Mesothelial cell of epicardium (in vitro differentiated cells): ENCODE measurements around the gene MBD3L5. TPM values are rescaled to one million over a fixed set of nuclear protein-coding genes. Genes with fewer than 3 reads are reported as not detected.
"Not testable (repeated sequence)": the region's sequence is repeated elsewhere in the genome, so short reads cannot be mapped to it uniquely, and the experiment has no call there.

Experiments
- DNase-seq, 2 experiments: peaks; one replicate each; pipeline ENCODE4 v3.0.0; 2021; ENCODE audit warnings: low spot score in 2 of 2; ENCODE audit not compliant: unreplicated experiment in 2 of 2
- H3K27ac Mint-ChIP-seq: 2 replicates; pipeline ENCODE4 v1.8.0; 2021; ENCODE audit warnings: mixed read lengths
- H3K27me3 Mint-ChIP-seq: 2 replicates; pipeline ENCODE4 v1.8.0; 2021; ENCODE audit warnings: low read depth, mixed read lengths
- H3K36me3 Mint-ChIP-seq: 2 replicates; pipeline ENCODE4 v1.8.0; 2021; ENCODE audit warnings: mixed read lengths
- H3K4me1 Mint-ChIP-seq: 2 replicates; pipeline ENCODE4 v1.8.0; 2021; ENCODE audit warnings: mixed read lengths
- H3K4me3 Mint-ChIP-seq: 2 replicates; pipeline ENCODE4 v1.8.0; 2021; ENCODE audit warnings: mild to moderate bottlenecking, moderate library complexity, mixed read lengths
- H3K9me3 Mint-ChIP-seq: 2 replicates; pipeline ENCODE4 v1.8.0; 2021; ENCODE audit warnings: mixed read lengths
- CTCF ChIP-seq: fragments of 200-600 bp; sonication (generic); IDR thresholded peaks from one replicate; pipeline ENCODE4 v1.5.0; 2021; ENCODE audit warnings: antibody characterized with exemption; ENCODE audit not compliant: unreplicated experiment
- total RNA-seq: library from RNA; stranded (reverse); gene quantifications from 3 replicates; pipeline ENCODE4 v1.2.1, GENCODE V29; 2021

The MBD3L5 gene
- not detected in 3 replicates for total RNA-seq

GRCh38 chr19:7030278-7030677 lies at the start of gene MBD3L5:
Gene MBD3L5, plus strand, starts transcription at chr19:7030578. Its CDS starts 34 bp downstream, at chr19:7030612.
- not testable (repeated sequence) for H3K9me3 Mint-ChIP-seq, H3K4me3 Mint-ChIP-seq, H3K4me1 Mint-ChIP-seq, H3K27ac Mint-ChIP-seq, H3K36me3 Mint-ChIP-seq, H3K27me3 Mint-ChIP-seq, DNase-seq

GRCh38 chr19:6983448-6983847 lies 46.9 kb upstream of the MBD3L5 start:
- Mint-ChIP-seq H3K4me1 (no peaks in the 10 kb centered on the region), H3K27me3 (no peaks in the 10 kb centered on the region), H3K9me3 (peaks cover 63% of the 10 kb centered on the region), H3K36me3 (peaks cover 2% of the 10 kb centered on the region), H3K27ac (no peak overlapping the region), H3K4me3 (no peak overlapping the region)
- TF ChIP-seq CTCF, result no peak
- no peak for DNase-seq

- H3K4me3 Mint-ChIP-seq, result no peak overlapping the region
- peaks cover 54% of the 10 kb centered on the region for H3K9me3 Mint-ChIP-seq
These were observed 42.5 kb upstream of the MBD3L5 start for GRCh38 chr19:6987850-6988249.

GRCh38 chr19:6988257-6988656 lies 42.1 kb upstream of the MBD3L5 start:
- no peak overlapping the region for H3K4me3 Mint-ChIP-seq
- H3K27ac Mint-ChIP-seq, result no peak overlapping the region
- no peak for DNase-seq
- no peaks in the 10 kb centered on the region for H3K4me1 Mint-ChIP-seq
- no peaks in the 10 kb centered on the region for H3K27me3 Mint-ChIP-seq
- peaks cover 52% of the 10 kb centered on the region for H3K9me3 Mint-ChIP-seq
- peaks cover 2% of the 10 kb centered on the region for H3K36me3 Mint-ChIP-seq
- TF ChIP-seq CTCF, result no peak

More at GRCh38 chr19:6987850-6988249, 42.5 kb upstream of the MBD3L5 start:
- H3K4me1 Mint-ChIP-seq, result no peaks in the 10 kb centered on the region
- H3K27ac Mint-ChIP-seq, result no peak overlapping the region
- H3K36me3 Mint-ChIP-seq, result peaks cover 2% of the 10 kb centered on the region
- no peak for DNase-seq
- TF ChIP-seq CTCF, result no peak
- no peaks in the 10 kb centered on the region for H3K27me3 Mint-ChIP-seq

GRCh38 chr19:6995054-6995453 lies 35.3 kb upstream of the MBD3L5 start:
- Mint-ChIP-seq H3K4me1 (no peaks in the 10 kb centered on the region), H3K9me3 (peaks cover 57% of the 10 kb centered on the region), H3K27me3 (no peaks in the 10 kb centered on the region), H3K4me3 (no peak overlapping the region), H3K27ac (no peak overlapping the region), H3K36me3 (peaks cover 12% of the 10 kb centered on the region)
- no peak for DNase-seq
- no peak for TF ChIP-seq CTCF

GRCh38 chr19:6996810-6997209 lies 33.6 kb upstream of the MBD3L5 start:
- Mint-ChIP-seq H3K4me1 (no peaks in the 10 kb centered on the region), H3K9me3 (peaks cover 61% of the 10 kb centered on the region), H3K27me3 (no peaks in the 10 kb centered on the region), H3K36me3 (peaks cover 12% of the 10 kb centered on the region), H3K27ac (no peak overlapping the region), H3K4me3 (no peak overlapping the region)
- no peak for TF ChIP-seq CTCF
- DNase-seq, result no peak
